GM12891 (cell line): ENCODE results near the gene RNASE1.
"Not testable (repeated sequence)": the region's sequence is repeated elsewhere in the genome, so short reads cannot be mapped to it uniquely, and the experiment has no call there.

ENCODE experiments used
- PAX5 ChIP-seq: IDR thresholded peaks from 2 replicates; pipeline ENCODE4 v1.6.1; 2011; ENCODE audit warnings: low read length, moderate library complexity, mild to moderate bottlenecking; ENCODE audit not compliant: insufficient read depth, severe bottlenecking
- POLR2A ChIP-seq: IDR thresholded peaks from 2 replicates; pipeline ENCODE4 v1.6.1; 2011; ENCODE audit warnings: low read depth, low read length, control low read depth
- POLR2AphosphoS5 ChIP-seq: IDR thresholded peaks from 2 replicates; pipeline ENCODE4 v1.6.1; 2011; ENCODE audit warnings: low read depth, low read length, control low read depth
- POU2F2 ChIP-seq: IDR thresholded peaks from 2 replicates; pipeline ENCODE4 v1.6.1; 2011; ENCODE audit warnings: low read depth, mild to moderate bottlenecking, control low read depth, low read length, moderate library complexity
- SPI1 ChIP-seq: IDR thresholded peaks from 2 replicates; pipeline ENCODE4 v1.6.1; 2011; ENCODE audit warnings: low read depth, low read length, control low read depth
- TAF1 ChIP-seq: IDR thresholded peaks from 2 replicates; pipeline ENCODE4 v1.6.1; 2011; ENCODE audit warnings: low read depth, low read length, control low read depth

GRCh38 chr14:20826666-20827065 lies 24.0 kb upstream of the RNASE1 start:
- not testable (repeated sequence) for TF ChIP-seq POLR2A, TAF1, POLR2AphosphoS5, SPI1, POU2F2, PAX5
